ENCODE measurements around the gene SNAP29.
"Not testable (repeated sequence)": the region's sequence is repeated elsewhere in the genome, so short reads cannot be mapped to it uniquely, and the experiment has no call there.

SNAP29 gene

GRCh38 chr22:20935049-20935448, 76.2 kb downstream of the SNAP29 start:
- not testable (repeated sequence) for DNase-seq

GRCh38 chr22:20935780-20936539, 77.2 kb downstream of the SNAP29 start:
- not testable (repeated sequence) for DNase-seq

GRCh38 chr22:20937031-20937793, 78.4 kb downstream of the SNAP29 start:
- no peak for DNase-seq

GRCh38 chr22:20937794-20938671, 79.2 kb downstream of the SNAP29 start:
- no peak for DNase-seq

GRCh38 chr22:20939457-20940185, 80.8 kb downstream of the SNAP29 start:
- not testable (repeated sequence) for DNase-seq

GRCh38 chr22:20940186-20940651, 81.4 kb downstream of the SNAP29 start:
- no peak for DNase-seq
